Heart right ventricle (tissue), 16 donors: ENCODE measurements around the gene CNOT1. TPM values are rescaled to one million over a fixed set of nuclear protein-coding genes. Genes with fewer than 3 reads are reported as not detected.
"Not testable (repeated sequence)": the region's sequence is repeated elsewhere in the genome, so short reads cannot be mapped to it uniquely, and the experiment has no call there.

ENCODE experiments used
- ATAC-seq, 8 donors: fragments of 200-7000 bp; cut with Tn5 transposase; one replicate each; pipeline ENCODE4 v1.9.1; 2020; ENCODE audit warnings: mild to moderate bottlenecking in 8 of 8, moderate library complexity in 8 of 8, moderate number of reproducible peaks in 1 of 8
- DNase-seq, 2 donors: peaks; one replicate each; pipeline ENCODE4 v3.0.0-alpha.2; 2020
- H3K27ac ChIP-seq, 10 donors: fragments of 200-600 bp; sonication (generic) in 2 of 10; one replicate each; pipeline versions ENCODE4 v1.5.0 to v1.8.0; 2020 to 2022; ENCODE audit warnings: mild to moderate bottlenecking in 3 of 10
- H3K27me3 ChIP-seq, 7 donors: fragments of 200-600 bp; one replicate each; pipeline ENCODE4 v1.8.0; 2021 to 2022; ENCODE audit warnings: mild to moderate bottlenecking in 2 of 7
- H3K36me3 ChIP-seq, 9 donors: fragments of 200-600 bp; sonication (generic) in 1 of 9; one replicate each; pipeline versions ENCODE4 v1.5.0 to v1.8.0; 2020 to 2022; ENCODE audit warnings: mild to moderate bottlenecking in 2 of 9
- H3K4me1 ChIP-seq, 9 donors: fragments of 200-600 bp; sonication (generic) in 1 of 9; one replicate each; pipeline versions ENCODE4 v1.5.0 to v1.8.0; 2020 to 2022; ENCODE audit warnings: mild to moderate bottlenecking in 4 of 9
- H3K4me3 ChIP-seq, 10 donors: fragments of 200-600 bp; sonication (generic) in 2 of 10; one replicate each; pipeline versions ENCODE4 v1.5.0 to v1.8.0; 2020 to 2022; ENCODE audit warnings: mild to moderate bottlenecking in 7 of 10, moderate library complexity in 2 of 10
- H3K9me3 ChIP-seq, 11 donors: fragments of 200-600 bp in 10 of 11; sonication (generic) in 2 of 11; one replicate each; pipeline versions ENCODE4 v1.5.0 to v1.8.0; 2013 to 2022; ENCODE audit warnings: mild to moderate bottlenecking in 2 of 11, control low read depth in 1 of 11, moderate library complexity in 1 of 11
- WGBS, 2 donors: extraction: QIAGEN DNeasy Blood & Tissue Kit; methylation state at CpG; one replicate each; pipeline ENCODE4 v1.1.7; 2013; ENCODE audit warnings: inconsistent platforms in 1 of 2; 5-methylcytosine and 5-hydroxymethylcytosine counted together
- intact Hi-C, 10 donors: fragments of 100-400 bp; cut with DNase I; formaldehyde crosslinking; loops; one replicate each; pipeline versions ENCODE4 v1.11.1 to v1.14.2; 2022
- polyA plus RNA-seq, 2 donors: library from polyadenylated mRNA; stranded (reverse); fragments of 200-250 nt; gene quantifications; one replicate each; pipeline ENCODE4 v1.2.3, GENCODE V29; 2013
- total RNA-seq, 10 donors: library from RNA; stranded (reverse); fragmentation: NEBNext Ultra II Directional in 3 of 10; extraction: Animal tissue kit (Norgen Biotek cat#: 25700) in 3 of 10; gene quantifications; one replicate each; pipeline versions ENCODE4 v1.2.1 to v1.2.4, GENCODE V29; 2021 to 2023
- TF ChIP-seq, protein P1 (sequence below), 9 donors: fragments of 200-600 bp; sonication (generic) in 2 of 9; IDR thresholded peaks; one replicate each; pipeline versions ENCODE4 v1.5.0 to v1.8.0; 2021 to 2022; ENCODE audit warnings: antibody characterized with exemption in 9 of 9, mild to moderate bottlenecking in 5 of 9, moderate library complexity in 1 of 9
- donor health status: Arrhythmogenic right ventricular cardiomyopathy.
- donor health status: ischemic (EF 13 %, LVEDD 7.1; RV severe dilation, severe dysfunction).
- donor health status: healthy with polysubstance abuse.
- donor health status: DM: no; HTN: yes; CAD: no.
- donor health status: DM: no; HTN: no; CAD: no.
- donor health status: ischemic (EF 25% LVEDD 6.9; RV normal size, moderate dysfunction).
- donor health status: ischemic (EF 25% LVEDD 5.7; RV mildly dilated, moderate dysfunction).
- donor health status: healthy.
- donor health status: DM: yes; HTN: yes; CAD: no.
- donor health status: Ischemic cardiomyopathy.
- donor health status: ischemic (EF 35%, LVEDD 5.7; RV mildly dilated, moderate dysfunction).
- donor health status: nonischemic (EF 11% LVEDD 7.7; RV severe dilation, severe dysfunction).
- donor health status: DM: yes; HTN: yes; CAD: no.
- donor health status: PGD.
- donor health status: ischemic (EF 29% LVEDD 5.4; RV normal size, mild dysfunction).
- donor health status: nonischemic (EF 23%, LVEDD 6.1; RV moderate dilation, normal function).

CNOT1 gene
- total and polyA plus RNA-seq, 12 donors: 27.2 to 102 (median 81.7) TPM

DNA sequence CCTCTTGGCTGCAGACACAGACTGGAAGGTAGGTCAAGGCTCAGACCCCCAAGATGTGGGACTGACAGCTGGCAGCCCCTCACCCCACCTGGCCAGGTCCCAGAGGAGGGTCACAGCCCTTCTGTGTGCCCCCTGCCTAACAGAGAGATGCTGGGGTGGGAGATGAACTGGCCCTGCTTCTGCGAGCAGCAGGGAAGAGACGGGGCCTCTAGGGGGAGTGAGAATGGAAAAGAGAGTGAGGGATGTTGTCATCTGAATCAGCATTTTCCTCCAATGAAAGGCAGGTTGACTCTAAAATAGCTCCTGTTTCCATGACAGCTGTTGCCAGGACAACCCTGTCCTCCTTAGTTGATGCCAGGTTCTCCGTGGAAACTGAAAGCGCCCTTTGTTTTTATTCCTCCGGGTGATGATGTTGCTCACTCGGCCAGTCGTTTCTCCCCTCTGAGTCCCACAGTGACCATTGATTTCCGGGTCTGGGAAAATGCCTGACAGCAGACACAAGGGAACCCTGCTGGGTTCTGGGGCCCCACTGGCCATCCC is 134.6 kb downstream of the CNOT1 start:
- no peaks in the 10 kb centered on the region for H3K9me3 ChIP-seq
- H3K36me3 ChIP-seq: peaks cover 0 to 46% (median 0%) of the 10 kb centered on the region in 9 donors
- peaks cover 11 to 68% (median 30%) of the 10 kb centered on the region in 9 donors for H3K4me1 ChIP-seq
- DNase-seq (peak; percentile 53 to 95), ATAC-seq (peak; percentile 48 to 83 (median 72))
- intact Hi-C loops: loop anchor here in 1 of 10 donors (10.0 kb wide), 1 partner anchor 260 kb away; no protein-coding TSS in a partner anchor
- peak overlapping the region in 7 of 10 donors; percentile 6 to 31 (median 13) for H3K4me3 ChIP-seq
- WGBS, 2 donors: 1 to 3% methylated on average over 8 of the region's 8 CpGs
- TF ChIP-seq, protein P1, sequence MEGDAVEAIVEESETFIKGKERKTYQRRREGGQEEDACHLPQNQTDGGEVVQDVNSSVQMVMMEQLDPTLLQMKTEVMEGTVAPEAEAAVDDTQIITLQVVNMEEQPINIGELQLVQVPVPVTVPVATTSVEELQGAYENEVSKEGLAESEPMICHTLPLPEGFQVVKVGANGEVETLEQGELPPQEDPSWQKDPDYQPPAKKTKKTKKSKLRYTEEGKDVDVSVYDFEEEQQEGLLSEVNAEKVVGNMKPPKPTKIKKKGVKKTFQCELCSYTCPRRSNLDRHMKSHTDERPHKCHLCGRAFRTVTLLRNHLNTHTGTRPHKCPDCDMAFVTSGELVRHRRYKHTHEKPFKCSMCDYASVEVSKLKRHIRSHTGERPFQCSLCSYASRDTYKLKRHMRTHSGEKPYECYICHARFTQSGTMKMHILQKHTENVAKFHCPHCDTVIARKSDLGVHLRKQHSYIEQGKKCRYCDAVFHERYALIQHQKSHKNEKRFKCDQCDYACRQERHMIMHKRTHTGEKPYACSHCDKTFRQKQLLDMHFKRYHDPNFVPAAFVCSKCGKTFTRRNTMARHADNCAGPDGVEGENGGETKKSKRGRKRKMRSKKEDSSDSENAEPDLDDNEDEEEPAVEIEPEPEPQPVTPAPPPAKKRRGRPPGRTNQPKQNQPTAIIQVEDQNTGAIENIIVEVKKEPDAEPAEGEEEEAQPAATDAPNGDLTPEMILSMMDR (IDR thresholded peaks at IDR 0.05): peak in 8 of 9 donors; percentile 22 to 69 (median 56)
- H3K27ac ChIP-seq: peak overlapping the region; percentile 66 to 86 (median 80)
- H3K27me3 ChIP-seq: peaks cover 0 to 11% (median 0%) of the 10 kb centered on the region in 7 donors

DNA sequence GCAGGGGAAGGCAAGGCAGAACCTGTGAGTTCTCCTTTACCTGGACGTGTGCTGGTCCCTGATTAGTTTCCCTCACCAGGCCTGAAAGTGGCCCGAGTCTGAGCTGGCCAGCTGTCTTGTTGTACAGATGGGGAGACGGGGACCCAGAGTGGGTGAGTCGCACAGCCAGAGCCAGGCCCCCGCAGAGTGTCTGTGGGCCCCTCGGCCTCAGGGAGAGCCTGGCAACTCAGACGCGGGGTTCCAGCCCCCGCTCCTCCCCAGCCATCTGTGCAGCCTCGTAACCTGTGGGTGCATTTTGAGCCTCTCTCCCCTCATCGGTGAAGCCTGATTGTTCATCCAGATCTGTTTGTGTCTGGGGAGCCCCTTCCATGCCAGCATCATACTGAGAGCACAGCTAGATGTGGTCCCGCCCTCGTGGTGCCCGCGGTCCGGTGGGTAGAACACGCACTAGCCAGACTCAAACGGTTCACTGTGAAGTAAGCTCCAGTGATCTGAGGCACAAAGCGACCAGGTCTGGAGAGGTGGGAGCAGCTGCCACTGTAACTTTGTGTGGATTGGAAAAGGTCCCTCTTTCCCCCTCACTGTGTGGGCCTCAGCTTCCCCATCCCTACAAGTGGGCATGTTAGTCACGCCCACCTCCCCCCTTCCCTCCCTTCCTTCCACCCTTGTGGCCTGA is 135.7 kb downstream of the CNOT1 start:
- Histone ChIP-seq H3K27me3 (no peaks in the 10 kb centered on the region), H3K4me1 (peaks cover 11 to 57% (median 30%) of the 10 kb centered on the region in 9 donors), H3K36me3 (peaks cover 0 to 41% (median 0%) of the 10 kb centered on the region in 9 donors), H3K27ac (peak overlapping the region in 4 of 10 donors; percentile 19 to 86 (median 80)), H3K4me3 (no peak overlapping the region), H3K9me3 (no peaks in the 10 kb centered on the region)
- TF ChIP-seq, protein P1 (IDR thresholded peaks at IDR 0.05): no peak
- DNase-seq (no peak), ATAC-seq (no peak)
- intact Hi-C loops: loop anchor here in 1 of 10 donors (10.0 kb wide), 1 partner anchor 261 kb away; no protein-coding TSS in a partner anchor
- WGBS, 2 donors: 82% methylated on average over 20 of the region's 20 CpGs

DNA sequence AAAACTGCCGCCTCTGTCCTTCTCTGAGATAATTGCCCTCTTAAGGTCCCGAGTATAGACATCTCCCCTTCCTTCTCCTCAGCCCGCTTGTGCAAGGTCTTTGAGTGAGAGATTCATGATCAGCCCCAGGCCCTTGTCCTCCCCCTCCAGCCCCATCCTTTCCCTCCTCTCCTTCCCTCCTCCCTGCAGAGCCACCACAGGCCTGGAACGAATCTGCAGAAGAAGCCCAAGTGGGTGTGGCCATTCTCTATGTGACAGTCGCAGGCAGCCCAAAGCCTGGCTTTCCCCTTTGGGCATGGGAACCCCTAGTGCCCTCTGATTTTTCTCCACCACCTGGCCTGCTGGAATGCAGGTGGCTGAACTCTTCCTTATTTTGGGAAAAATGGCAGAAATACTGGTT is 136.9 kb downstream of the CNOT1 start:
- Histone ChIP-seq H3K27ac (peak overlapping the region in 4 of 10 donors; percentile 19 to 86 (median 29)), H3K9me3 (no peaks in the 10 kb centered on the region), H3K4me1 (peaks cover 14 to 64% (median 39%) of the 10 kb centered on the region in 9 donors), H3K27me3 (no peaks in the 10 kb centered on the region), H3K4me3 (no peak overlapping the region), H3K36me3 (peaks cover 0 to 34% (median 0%) of the 10 kb centered on the region in 9 donors)
- intact Hi-C loops: loop anchor here in 1 of 10 donors (10.0 kb wide), 1 partner anchor 262 kb away; no protein-coding TSS in a partner anchor
- ATAC-seq (peak in 1 of 8 donors; percentile 16), DNase-seq (no peak)
- TF ChIP-seq, protein P1 (IDR thresholded peaks at IDR 0.05): no peak
- 33 to 49% methylated on average over 5 of the region's 5 CpGs for WGBS, 2 donors

DNA sequence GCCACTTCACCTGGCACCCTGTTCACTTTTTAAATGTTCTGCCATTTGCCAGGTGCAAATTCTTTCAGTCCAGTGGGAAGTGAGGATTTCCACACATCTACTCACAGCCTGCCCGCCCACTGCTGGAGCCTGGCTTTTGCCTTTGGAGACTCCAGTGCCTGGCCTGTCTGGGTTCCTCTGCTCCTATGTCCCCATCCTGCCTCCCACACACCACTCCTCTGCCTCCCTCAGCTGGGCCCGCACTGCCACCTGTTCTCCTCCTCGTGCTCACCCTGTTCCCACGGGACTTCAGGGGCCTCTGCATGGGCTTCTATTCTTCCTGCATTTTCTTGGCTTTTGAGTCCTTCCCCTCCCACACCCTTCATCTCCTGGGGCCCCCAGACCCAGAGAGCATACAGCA is 137.6 kb downstream of the CNOT1 start:
- Histone ChIP-seq H3K4me3 (no peak overlapping the region), H3K4me1 (peaks cover 19 to 65% (median 46%) of the 10 kb centered on the region in 9 donors), H3K27me3 (no peaks in the 10 kb centered on the region), H3K36me3 (peaks cover 0 to 29% (median 0%) of the 10 kb centered on the region in 9 donors), H3K9me3 (no peaks in the 10 kb centered on the region), H3K27ac (peak overlapping the region in 2 of 10 donors; percentile 1 to 19)
- TF ChIP-seq, protein P1 (IDR thresholded peaks at IDR 0.05): no peak
- DNase-seq (no peak), ATAC-seq (no peak)
- WGBS, 2 donors: 60 to 69% methylated on average over 4 of the region's 4 CpGs
- intact Hi-C loops: loop anchor here in 1 of 10 donors (10.0 kb wide), 1 partner anchor 263 kb away; no protein-coding TSS in a partner anchor

DNA sequence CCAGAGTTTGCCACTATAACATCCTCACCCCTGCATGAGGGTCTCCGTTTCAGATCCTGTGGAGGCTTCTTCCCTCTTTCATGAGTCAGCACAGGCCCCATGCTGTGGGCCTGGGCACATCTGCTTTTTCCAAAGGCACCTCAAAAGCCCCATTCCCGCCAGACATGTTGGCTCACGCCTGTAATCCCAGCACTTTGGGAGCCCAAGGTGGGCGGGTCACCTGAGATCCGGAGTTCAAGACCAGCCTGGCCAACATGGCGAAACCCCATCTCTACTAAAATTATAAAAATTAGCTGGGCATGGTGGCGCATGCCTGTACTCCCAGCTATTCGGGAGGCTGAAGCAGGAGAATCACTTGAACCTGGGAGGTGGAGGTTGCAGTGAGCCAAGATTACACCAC is 139.1 kb downstream of the CNOT1 start:
- WGBS, 2 donors: 93 to 94% methylated on average over 8 of the region's 8 CpGs

More for the DNA sequence above, 139.1 kb downstream of the CNOT1 start:
- peaks cover 0 to 27% (median 0%) of the 10 kb centered on the region in 9 donors for H3K36me3 ChIP-seq
- not testable (repeated sequence) for H3K9me3 ChIP-seq, H3K27me3 ChIP-seq, ATAC-seq, H3K27ac ChIP-seq, H3K4me3 ChIP-seq, DNase-seq
- intact Hi-C loops: loop anchor here in 1 of 10 donors (10.0 kb wide), 1 partner anchor 264 kb away; no protein-coding TSS in a partner anchor
- H3K4me1 ChIP-seq: peaks cover 14 to 63% (median 43%) of the 10 kb centered on the region in 9 donors
